ENCODE measurements around the gene AJAP1. TPM values are rescaled to one million over a fixed set of nuclear protein-coding genes. Genes with fewer than 3 reads are reported as not detected.

AJAP1 gene
- total RNA-seq, 1 experiment from 2014 or later = not detected

DNA sequence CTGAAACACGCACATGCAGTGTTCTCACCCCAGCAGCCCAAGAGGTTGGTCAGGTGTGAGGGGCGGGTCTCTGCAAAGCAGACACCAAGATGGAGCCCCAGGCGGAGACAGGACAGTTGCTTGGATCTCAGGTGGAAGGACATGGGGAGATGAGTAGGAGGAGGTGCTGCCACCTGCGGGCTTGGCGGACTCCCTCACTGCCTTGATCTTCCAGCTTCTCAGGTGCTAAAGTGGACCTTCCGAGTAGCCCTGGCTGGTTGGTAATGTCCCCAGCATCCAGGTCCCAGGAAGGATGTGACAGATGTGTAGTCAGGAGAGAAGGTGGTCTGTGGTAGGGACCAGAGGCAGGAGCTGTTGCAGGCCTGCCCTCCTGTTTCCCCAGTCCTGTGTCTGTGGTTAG, 114.1 kb downstream of the AJAP1 start:
- BruUV-seq (replicated peaks) = no TSS peak
- Histone ChIP-seq H3K4me2 (no peak overlapping the region), H3K4me3 (no peak overlapping the region), H2AFZ (no peak overlapping the region), H3K36me3 (ENCODE audit: low read depth) (no peaks in the 10 kb centered on the region), H3K79me2 (ENCODE audit: low read depth) (no peaks in the 10 kb centered on the region), H3K4me1 (replicated peaks; ENCODE audit: insufficient read depth) (no peaks in the 10 kb centered on the region), H3K9me3 (ENCODE audit: insufficient read depth, low read depth) (no peaks in the 10 kb centered on the region), H3K27ac (no peak overlapping the region), H4K20me1 (ENCODE audit: insufficient read depth) (no peaks in the 10 kb centered on the region), H3K9me2 (ENCODE audit: insufficient read depth) (no peaks in the 10 kb centered on the region), H3K27me3 (ENCODE audit: insufficient read depth, low read depth) (peaks cover 15% of the 10 kb centered on the region), H3F3A (ENCODE audit: insufficient read depth, low read depth) (no peaks in the 10 kb centered on the region)
- no peak for DNase-seq
- no peak for TF ChIP-seq EZH2 (IDR thresholded peaks at IDR 0.05; ENCODE audit: low read depth)
- TF ChIP-seq, protein P1, sequence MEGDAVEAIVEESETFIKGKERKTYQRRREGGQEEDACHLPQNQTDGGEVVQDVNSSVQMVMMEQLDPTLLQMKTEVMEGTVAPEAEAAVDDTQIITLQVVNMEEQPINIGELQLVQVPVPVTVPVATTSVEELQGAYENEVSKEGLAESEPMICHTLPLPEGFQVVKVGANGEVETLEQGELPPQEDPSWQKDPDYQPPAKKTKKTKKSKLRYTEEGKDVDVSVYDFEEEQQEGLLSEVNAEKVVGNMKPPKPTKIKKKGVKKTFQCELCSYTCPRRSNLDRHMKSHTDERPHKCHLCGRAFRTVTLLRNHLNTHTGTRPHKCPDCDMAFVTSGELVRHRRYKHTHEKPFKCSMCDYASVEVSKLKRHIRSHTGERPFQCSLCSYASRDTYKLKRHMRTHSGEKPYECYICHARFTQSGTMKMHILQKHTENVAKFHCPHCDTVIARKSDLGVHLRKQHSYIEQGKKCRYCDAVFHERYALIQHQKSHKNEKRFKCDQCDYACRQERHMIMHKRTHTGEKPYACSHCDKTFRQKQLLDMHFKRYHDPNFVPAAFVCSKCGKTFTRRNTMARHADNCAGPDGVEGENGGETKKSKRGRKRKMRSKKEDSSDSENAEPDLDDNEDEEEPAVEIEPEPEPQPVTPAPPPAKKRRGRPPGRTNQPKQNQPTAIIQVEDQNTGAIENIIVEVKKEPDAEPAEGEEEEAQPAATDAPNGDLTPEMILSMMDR (conservative IDR thresholded peaks at IDR 0.05) = no peak
- intact Hi-C loops (cut with micrococcal nuclease; ENCODE audit: unreplicated experiment) = no loop called here
- POLR2A ChIA-PET (ENCODE audit: unreplicated experiment) = no interaction called here
- CTCF ChIA-PET = no interaction called here

DNA sequence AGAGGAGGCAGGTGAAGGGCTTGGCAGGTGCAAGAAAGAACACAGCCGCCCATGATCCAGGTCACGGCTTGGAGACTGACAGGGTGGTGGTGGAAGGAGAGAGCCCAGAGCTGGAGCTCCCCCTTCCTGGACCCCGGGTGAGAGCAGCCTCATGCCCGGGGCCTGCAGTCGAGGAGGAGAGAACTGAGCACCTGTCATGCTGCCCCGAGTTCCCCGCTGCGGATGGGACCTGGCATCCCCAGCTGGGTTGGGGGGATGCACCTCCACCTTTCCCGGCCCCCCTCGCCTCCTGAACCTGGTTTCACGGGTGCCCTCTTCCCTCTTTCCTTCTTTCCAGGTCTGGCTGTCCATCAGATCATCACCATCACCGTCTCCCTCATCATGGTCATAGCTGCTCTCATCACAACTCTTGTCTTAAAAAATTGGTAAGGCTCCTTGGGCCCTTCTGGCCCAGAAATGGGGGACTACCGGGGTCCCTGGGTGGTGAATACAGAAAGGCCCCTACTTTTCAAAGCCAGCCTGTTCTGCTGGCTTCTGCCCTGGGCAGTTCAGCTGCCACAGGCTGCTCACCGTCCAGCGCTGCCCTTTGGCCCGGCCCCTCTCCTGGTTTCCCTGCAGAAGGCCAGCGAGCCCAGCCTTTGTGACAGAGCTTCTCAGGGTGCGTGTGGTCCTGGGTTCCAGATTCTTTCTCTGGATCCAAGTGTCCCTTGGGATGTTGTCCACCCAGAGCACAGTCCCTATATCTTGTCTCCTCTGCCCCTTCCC, 115.3 kb downstream of the AJAP1 start:
- Histone ChIP-seq H3K27me3 (ENCODE audit: insufficient read depth, low read depth) (peaks cover 26% of the 10 kb centered on the region), H3K9me3 (ENCODE audit: insufficient read depth, low read depth) (no peaks in the 10 kb centered on the region), H3K27ac (no peak overlapping the region), H3K79me2 (ENCODE audit: low read depth) (no peaks in the 10 kb centered on the region), H3F3A (ENCODE audit: insufficient read depth, low read depth) (no peaks in the 10 kb centered on the region), H3K36me3 (ENCODE audit: low read depth) (no peaks in the 10 kb centered on the region), H3K9me2 (ENCODE audit: insufficient read depth) (no peaks in the 10 kb centered on the region), H3K4me1 (replicated peaks; ENCODE audit: insufficient read depth) (no peaks in the 10 kb centered on the region), H3K4me2 (no peak overlapping the region), H4K20me1 (ENCODE audit: insufficient read depth) (no peaks in the 10 kb centered on the region), H3K4me3 (no peak overlapping the region), H2AFZ (no peak overlapping the region)
- CTCF ChIA-PET = no interaction called here
- no TSS peak for BruUV-seq (replicated peaks)
- DNase-seq = no peak
- intact Hi-C loops (cut with micrococcal nuclease; ENCODE audit: unreplicated experiment) = no loop called here
- no peak for TF ChIP-seq EZH2 (IDR thresholded peaks at IDR 0.05; ENCODE audit: low read depth)
- TF ChIP-seq, protein P1 (conservative IDR thresholded peaks at IDR 0.05) = no peak
- POLR2A ChIA-PET (ENCODE audit: unreplicated experiment) = no interaction called here

DNA sequence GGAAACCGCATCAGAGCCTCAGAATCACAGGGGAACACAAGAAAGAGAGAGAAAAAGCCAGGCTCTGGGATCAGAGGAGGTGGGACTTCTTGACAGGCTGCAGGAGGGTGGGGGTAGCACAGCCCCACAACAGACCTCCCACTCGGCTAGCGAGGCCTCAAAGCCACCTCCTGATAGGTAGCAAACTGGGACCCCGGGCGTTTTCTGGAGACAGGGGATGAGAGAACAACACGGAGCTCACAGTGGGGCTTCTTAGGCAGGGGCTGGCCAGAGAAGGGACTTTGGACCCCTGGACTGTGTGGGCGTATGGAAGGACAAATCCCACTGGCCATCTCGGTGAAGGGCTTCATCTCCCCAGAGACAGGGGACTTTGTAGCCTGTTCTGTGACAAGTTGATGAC, 116.3 kb downstream of the AJAP1 start:
- Histone ChIP-seq H3K9me2 (ENCODE audit: insufficient read depth) (no peaks in the 10 kb centered on the region), H3F3A (ENCODE audit: insufficient read depth, low read depth) (no peaks in the 10 kb centered on the region), H3K4me2 (no peak overlapping the region), H3K36me3 (ENCODE audit: low read depth) (no peaks in the 10 kb centered on the region), H3K9me3 (ENCODE audit: insufficient read depth, low read depth) (no peaks in the 10 kb centered on the region), H3K79me2 (ENCODE audit: low read depth) (no peaks in the 10 kb centered on the region), H3K27ac (no peak overlapping the region), H4K20me1 (ENCODE audit: insufficient read depth) (no peaks in the 10 kb centered on the region), H3K4me1 (replicated peaks; ENCODE audit: insufficient read depth) (no peaks in the 10 kb centered on the region), H3K4me3 (no peak overlapping the region), H3K27me3 (ENCODE audit: insufficient read depth, low read depth) (peaks cover 35% of the 10 kb centered on the region), H2AFZ (no peak overlapping the region)
- CTCF ChIA-PET = no interaction called here
- POLR2A ChIA-PET (ENCODE audit: unreplicated experiment) = no interaction called here
- no TSS peak for BruUV-seq (replicated peaks)
- no peak for DNase-seq
- intact Hi-C loops (cut with micrococcal nuclease; ENCODE audit: unreplicated experiment) = no loop called here
- TF ChIP-seq, protein P1 (conservative IDR thresholded peaks at IDR 0.05) = no peak
- TF ChIP-seq EZH2 (IDR thresholded peaks at IDR 0.05; ENCODE audit: low read depth) = no peak
